GM12864 (cell line): ENCODE data around the gene OR1K1.
A peak's percentile ranks its signal among the peaks of the same experiment; 100 is the strongest.
"Not testable (repeated sequence)": the region's sequence is repeated elsewhere in the genome, so short reads cannot be mapped to it uniquely, and the experiment has no call there.

Experiments used
- DNase-seq: peaks from one replicate; pipeline ENCODE4 v3.0.0-alpha.2; 2011; ENCODE audit warnings: low read depth
- H3K4me3 ChIP-seq: 2 replicates; pipeline ENCODE4 v1.5.1; 2011; ENCODE audit warnings: mild to moderate bottlenecking, low read depth, low read length, control low read depth
- CTCF ChIP-seq: IDR thresholded peaks from 2 replicates; pipeline ENCODE4 v1.5.1; 2011; ENCODE audit warnings: low read depth, mild to moderate bottlenecking, moderate library complexity, low read length, control low read depth, inconsistent platforms; ENCODE audit errors: missing control alignments

Gene OR1K1

GRCh38 chr9:122837266-122837850 is 37.4 kb downstream of the OR1K1 start:
- H3K4me3 ChIP-seq = no peak overlapping the region
- no peak for TF ChIP-seq CTCF
- no peak for DNase-seq

GRCh38 chr9:122838441-122838840 is 38.5 kb downstream of the OR1K1 start:
- not testable (repeated sequence) for DNase-seq, H3K4me3 ChIP-seq
- TF ChIP-seq CTCF = peak; percentile 19

GRCh38 chr9:122841501-122841900 is 41.6 kb downstream of the OR1K1 start:
- no peak for DNase-seq
- H3K4me3 ChIP-seq = no peak overlapping the region
- TF ChIP-seq CTCF = no peak

- no peak for DNase-seq
- H3K4me3 ChIP-seq = no peak overlapping the region
- no peak for TF ChIP-seq CTCF
Observed at GRCh38 chr9:122844137-122844536, 44.2 kb downstream of the OR1K1 start.

GRCh38 chr9:122845116-122845515 is 45.2 kb downstream of the OR1K1 start:
- no peak overlapping the region for H3K4me3 ChIP-seq
- no peak for TF ChIP-seq CTCF
- no peak for DNase-seq

- no peak for DNase-seq
- no peak overlapping the region for H3K4me3 ChIP-seq
- no peak for TF ChIP-seq CTCF
Observed at GRCh38 chr9:122846371-122846940, 46.5 kb downstream of the OR1K1 start.

GRCh38 chr9:122848256-122848943 is 48.5 kb downstream of the OR1K1 start:
- no peak for DNase-seq
- H3K4me3 ChIP-seq = no peak overlapping the region
- no peak for TF ChIP-seq CTCF
